ENCODE measurements around the gene RALGPS2. TPM values are rescaled to one million over a fixed set of nuclear protein-coding genes. Genes with fewer than 3 reads are reported as not detected.

RALGPS2 gene
- total RNA-seq, 1 experiment from 2014 or later = 19.3 TPM

GRCh38 chr1:178870944-178871343 lies 145.9 kb downstream of the RALGPS2 start, which contains the start of gene ANGPTL1:
Gene ANGPTL1 (minus strand): TSS chr1:178871077. CDS start chr1:178865776, 5,301 bp downstream.
- no peaks in the 10 kb centered on the region for H3K79me2 ChIP-seq (ENCODE audit: low read length)
- H3F3A ChIP-seq (ENCODE audit: low read length, unreplicated experiment) = no peaks in the 10 kb centered on the region
- TF ChIP-seq CTCF (conservative IDR thresholded peaks at IDR 0.05; ENCODE audit: low read depth, low read length) (no peak), EZH2phosphoT487 (IDR thresholded peaks at IDR 0.05; ENCODE audit: borderline replicate concordance, low read length) (no peak), EZH2 (IDR thresholded peaks at IDR 0.05; ENCODE audit: low read length, unreplicated experiment) (no peak)
- no peaks in the 10 kb centered on the region for H3K36me3 ChIP-seq (ENCODE audit: low read depth, low read length)
- H4K20me1 ChIP-seq (ENCODE audit: low read length) = no peaks in the 10 kb centered on the region
- CTCF ChIA-PET = no interaction called here
- DNase-seq (no peak), ATAC-seq (no peak)
- H3K27ac ChIP-seq (ENCODE audit: low read length) = no peak within 1 kb of the TSS
- no peaks in the 10 kb centered on the region for H3K9me3 ChIP-seq (ENCODE audit: low read length)
- H3K27me3 ChIP-seq (ENCODE audit: low read length) = no peaks in the 10 kb centered on the region
- H3K4me3 ChIP-seq (ENCODE audit: low read length) = no peak within 1 kb of the TSS
- BruUV-seq (replicated peaks) = no TSS peak
- no peak within 1 kb of the TSS for H2AFZ ChIP-seq (ENCODE audit: low read length)
- intact Hi-C loops (cut with micrococcal nuclease) = no loop called here
- H3K4me2 ChIP-seq (ENCODE audit: low read length) = no peak within 1 kb of the TSS
- H3K9ac ChIP-seq (ENCODE audit: low read length) = no peak within 1 kb of the TSS
- no peaks in the 10 kb centered on the region for H3K9me2 ChIP-seq (replicated peaks; ENCODE audit: low read length)
- no peaks in the 10 kb centered on the region for H3K4me1 ChIP-seq (ENCODE audit: insufficient read depth, low read length)
- POLR2A ChIA-PET (ENCODE audit: unreplicated experiment) = no interaction called here

GRCh38 chr1:178871551-178872320 lies 146.7 kb downstream of the RALGPS2 start:
- TF ChIP-seq EZH2 (IDR thresholded peaks at IDR 0.05; ENCODE audit: low read length, unreplicated experiment) (no peak), CTCF (conservative IDR thresholded peaks at IDR 0.05; ENCODE audit: low read depth, low read length) (no peak), EZH2phosphoT487 (IDR thresholded peaks at IDR 0.05; ENCODE audit: borderline replicate concordance, low read length) (no peak)
- H2AFZ ChIP-seq (ENCODE audit: low read length) = no peak overlapping the region
- ChIA-PET CTCF (no interaction called here), POLR2A (ENCODE audit: unreplicated experiment) (no interaction called here)
- ATAC-seq (no peak), DNase-seq (no peak)
- H3K9me2 ChIP-seq (replicated peaks; ENCODE audit: low read length) = no peaks in the 10 kb centered on the region
- H3K9ac ChIP-seq (ENCODE audit: low read length) = no peak overlapping the region
- intact Hi-C loops (cut with micrococcal nuclease) = no loop called here
- no peak overlapping the region for H3K4me2 ChIP-seq (ENCODE audit: low read length)
- no peaks in the 10 kb centered on the region for H3K36me3 ChIP-seq (ENCODE audit: low read depth, low read length)
- no peak overlapping the region for H3K27ac ChIP-seq (ENCODE audit: low read length)
- H3F3A ChIP-seq (ENCODE audit: low read length, unreplicated experiment) = no peaks in the 10 kb centered on the region
- no peak overlapping the region for H3K4me3 ChIP-seq (ENCODE audit: low read length)
- no peaks in the 10 kb centered on the region for H3K79me2 ChIP-seq (ENCODE audit: low read length)
- no TSS peak for BruUV-seq (replicated peaks)
- H4K20me1 ChIP-seq (ENCODE audit: low read length) = no peaks in the 10 kb centered on the region
- H3K27me3 ChIP-seq (ENCODE audit: low read length) = no peaks in the 10 kb centered on the region
- no peaks in the 10 kb centered on the region for H3K4me1 ChIP-seq (ENCODE audit: insufficient read depth, low read length)
- no peaks in the 10 kb centered on the region for H3K9me3 ChIP-seq (ENCODE audit: low read length)

- no TSS peak for BruUV-seq (replicated peaks)
- Histone ChIP-seq H2AFZ (ENCODE audit: low read length) (no peak overlapping the region), H3K9me2 (replicated peaks; ENCODE audit: low read length) (no peaks in the 10 kb centered on the region), H3K27ac (ENCODE audit: low read length) (no peak overlapping the region), H3K9ac (ENCODE audit: low read length) (no peak overlapping the region), H3K4me2 (ENCODE audit: low read length) (no peak overlapping the region), H3K36me3 (ENCODE audit: low read depth, low read length) (no peaks in the 10 kb centered on the region; the same call in 1 of the 2 replicates), H3K79me2 (ENCODE audit: low read length) (no peaks in the 10 kb centered on the region), H3K4me1 (ENCODE audit: insufficient read depth, low read length) (no peaks in the 10 kb centered on the region), H4K20me1 (ENCODE audit: low read length) (no peaks in the 10 kb centered on the region), H3F3A (ENCODE audit: low read length, unreplicated experiment) (no peaks in the 10 kb centered on the region), H3K27me3 (ENCODE audit: low read length) (no peaks in the 10 kb centered on the region), H3K4me3 (ENCODE audit: low read length) (no peak overlapping the region), H3K9me3 (ENCODE audit: low read length) (no peaks in the 10 kb centered on the region)
- no peak for TF ChIP-seq EZH2 (IDR thresholded peaks at IDR 0.05; ENCODE audit: low read length, unreplicated experiment)
- TF ChIP-seq EZH2phosphoT487 (IDR thresholded peaks at IDR 0.05; ENCODE audit: borderline replicate concordance, low read length) = no peak
- no peak for TF ChIP-seq CTCF (conservative IDR thresholded peaks at IDR 0.05; ENCODE audit: low read depth, low read length)
- CTCF ChIA-PET = no interaction called here
- ATAC-seq = no peak
- POLR2A ChIA-PET (ENCODE audit: unreplicated experiment) = no interaction called here
- intact Hi-C loops (cut with micrococcal nuclease) = no loop called here
- no peak for DNase-seq
Measured at GRCh38 chr1:178874966-178875365, 149.9 kb downstream of the RALGPS2 start.

Measured in PC-3 (cell line).